SK-N-SH (cell line): ENCODE data around the gene RGS6. TPM values are rescaled to one million over a fixed set of nuclear protein-coding genes. Genes with fewer than 3 reads are reported as not detected.

Experiments
- CTCF ChIA-PET: fragments of 300-600, 350-600 bp; formaldehyde crosslinking; extraction: SDS; loops from one replicate; lab custom pipeline; 2021; lab: Yijun Ruan, JAX
- POLR2A ChIA-PET: fragments of 350-600 bp; sonication (Branson Sonifier 250); formaldehyde crosslinking; extraction: SDS; loops from one replicate; lab custom pipeline; 2020; ENCODE audit warnings: antibody characterized with exemption, inconsistent platforms; lab: Yijun Ruan, JAX
- DNase-seq: peaks from one replicate; pipeline ENCODE4 v3.0.0; 2012
- H2AFZ ChIP-seq: fragments of 200-600 bp; sonication (generic); 2 replicates; pipeline ENCODE4 v1.8.1; 2016; ENCODE audit warnings: antibody characterized with exemption, mild to moderate bottlenecking, low read depth
- H3F3A ChIP-seq: fragments of 200-600 bp; sonication (generic); replicated peaks from 2 replicates; pipeline ENCODE3; 2016; ENCODE audit warnings: antibody characterized with exemption, mild to moderate bottlenecking; ENCODE audit not compliant: insufficient read depth
- H3K27ac ChIP-seq, 2 experiments: fragments of 200-500 bp in 1 of 2; fragments of 200-600 bp in 1 of 2; sonication (Bioruptor generic) in 1 of 2; sonication (generic), shearing (Covaris generic) in 1 of 2; 2 replicates each; pipeline versions ENCODE4 v1.5.1 to v1.6.1; 2014 to 2016; ENCODE audit warnings: low read depth in 2 of 2, inconsistent platforms in 1 of 2, low read length in 1 of 2, mild to moderate bottlenecking in 1 of 2, mixed read lengths in 1 of 2
- H3K27me3 ChIP-seq: fragments of 200-600 bp; sonication (generic), shearing (Covaris generic); 2 replicates; pipeline ENCODE4 v1.6.1; 2016; ENCODE audit warnings: mixed run types; ENCODE audit not compliant: insufficient read depth
- H3K36me3 ChIP-seq, 2 experiments: fragments of 200-500 bp in 1 of 2; fragments of 200-600 bp in 1 of 2; sonication (Bioruptor generic) in 1 of 2; sonication (generic) in 1 of 2; replicated peaks in 1 of 2; 2 replicates each; pipeline versions ENCODE3 to v1.5.1; 2014 to 2016; ENCODE audit warnings: low read length in 1 of 2, mild to moderate bottlenecking in 1 of 2; ENCODE audit not compliant: insufficient read depth in 2 of 2, control insufficient read depth in 1 of 2
- H3K4me1 ChIP-seq, 2 experiments: fragments of 200-500 bp in 1 of 2; fragments of 200-600 bp in 1 of 2; sonication (Bioruptor generic) in 1 of 2; sonication (generic), shearing (Covaris generic) in 1 of 2; 2 replicates each; pipeline versions ENCODE4 v1.5.1 to v1.6.1; 2014 to 2016; ENCODE audit warnings: low read depth in 1 of 2, low read length in 1 of 2, mixed run types in 1 of 2; ENCODE audit not compliant: insufficient read depth in 2 of 2, control insufficient read depth in 1 of 2
- H3K4me2 ChIP-seq: fragments of 200-600 bp; sonication (generic), shearing (Covaris generic); 2 replicates; pipeline ENCODE4 v1.6.1; 2017; ENCODE audit warnings: mixed run types
- H3K4me3 ChIP-seq, 2 experiments: fragments of 200-500 bp in 1 of 2; fragments of 200-600 bp in 1 of 2; sonication (Bioruptor generic) in 1 of 2; sonication (generic), shearing (Covaris generic) in 1 of 2; 2 replicates each; pipeline versions ENCODE4 v1.5.1 to v1.8.1; 2014 to 2016; ENCODE audit warnings: low read depth in 2 of 2, inconsistent platforms in 1 of 2, low read length in 1 of 2, mild to moderate bottlenecking in 1 of 2, mixed read lengths in 1 of 2, moderate library complexity in 1 of 2
- H3K79me2 ChIP-seq: fragments of 200-600 bp; sonication (generic); 2 replicates; pipeline ENCODE4 v1.8.1; 2017; ENCODE audit warnings: mild to moderate bottlenecking; ENCODE audit not compliant: insufficient read depth
- H3K9ac ChIP-seq: fragments of 200-600 bp; sonication (generic); 2 replicates; pipeline ENCODE4 v1.6.1; 2017; ENCODE audit warnings: mixed run types
- H3K9me2 ChIP-seq: fragments of 200-600 bp; sonication (generic); 2 replicates; pipeline ENCODE4 v1.6.1; 2017; ENCODE audit warnings: mixed run types
- H3K9me3 ChIP-seq: fragments of 200-600 bp; sonication (generic); 2 replicates; pipeline ENCODE4 v1.6.1; 2017; ENCODE audit warnings: mixed run types, mild to moderate bottlenecking, moderate library complexity
- H4K20me1 ChIP-seq: fragments of 200-600 bp; sonication (generic); 2 replicates; pipeline ENCODE4 v1.6.1; 2017; ENCODE audit warnings: mild to moderate bottlenecking, mixed run types; ENCODE audit not compliant: insufficient read depth
- EP300 ChIP-seq, 2 experiments: IDR thresholded peaks; 2 replicates each; pipeline versions ENCODE4 v1.4.0 to v1.6.1; 2012; ENCODE audit warnings: borderline replicate concordance in 1 of 2, low read depth in 1 of 2, low read length in 1 of 2
- MXI1 ChIP-seq: IDR thresholded peaks from 2 replicates; pipeline ENCODE4 v1.6.1; 2012; ENCODE audit warnings: mild to moderate bottlenecking, low read depth, low read length, improper control_type of control experiment
- NRF1 ChIP-seq: IDR thresholded peaks from 2 replicates; pipeline ENCODE4 v1.6.1; 2012; ENCODE audit warnings: low read depth, mild to moderate bottlenecking, low read length
- POLR2AphosphoS5 ChIP-seq: IDR thresholded peaks from 2 replicates; pipeline ENCODE4 v1.6.1; 2012; ENCODE audit warnings: low read depth, low read length
- RCOR1 ChIP-seq: fragments of 150-350 bp; IDR thresholded peaks from 2 replicates; pipeline ENCODE4 v1.6.1; 2017; ENCODE audit warnings: antibody characterized with exemption, low read length
- REST ChIP-seq: IDR thresholded peaks from 2 replicates; pipeline ENCODE4 v1.6.1; 2012; ENCODE audit warnings: mild to moderate bottlenecking, low read depth, low read length, moderate library complexity
- TEAD4 ChIP-seq: IDR thresholded peaks from 2 replicates; pipeline ENCODE4 v1.4.0; 2012; ENCODE audit warnings: mild to moderate bottlenecking, borderline replicate concordance; ENCODE audit not compliant: insufficient read depth
- USF1 ChIP-seq: IDR thresholded peaks from 2 replicates; pipeline ENCODE4 v1.4.0; 2012; ENCODE audit warnings: low read depth, borderline replicate concordance
- WGBS: methylation state at CpG from one replicate; pipeline ENCODE4 v1.1.6; 2017; ENCODE audit warnings: low lambda C conversion rate; 5-methylcytosine and 5-hydroxymethylcytosine counted together
- polyA plus RNA-seq, 3 experiments: library from polyadenylated mRNA; depleted of rRNA; stranded (reverse); fragments of >200 nt; gene quantifications; 2 replicates each; pipeline ENCODE4 v1.2.3, GENCODE V29; 2012
- TF ChIP-seq, protein P1 (sequence below): fragments of 150-350 bp; IDR thresholded peaks from 2 replicates; pipeline ENCODE4 v1.6.1; 2016; ENCODE audit warnings: mild to moderate bottlenecking, low read depth, low read length

The RGS6 gene
- polyA plus RNA-seq, 1 of the 3 experiments (the other 2 are of a cell fraction): not detected

GRCh38 chr14:72284176-72284575 is 351.9 kb downstream of the RGS6 start:
- H3K9me2 ChIP-seq: no peaks in the 10 kb centered on the region
- H3K4me1 ChIP-seq: no peaks in the 10 kb centered on the region
- no peak overlapping the region for H3K4me2 ChIP-seq
- H2AFZ ChIP-seq: no peak overlapping the region
- no peak overlapping the region for H3K4me3 ChIP-seq
- H3K9ac ChIP-seq: no peak overlapping the region
- H3K79me2 ChIP-seq: no peaks in the 10 kb centered on the region
- no peak overlapping the region for H3K27ac ChIP-seq
- POLR2A ChIA-PET: no interaction called here
- no peak for TF ChIP-seq REST
- no peak for TF ChIP-seq RCOR1
- TF ChIP-seq TEAD4: no peak
- TF ChIP-seq POLR2AphosphoS5: no peak
- TF ChIP-seq, all 33 proteins: peak for 0
- DNase-seq: no peak
- Histone ChIP-seq H3K36me3 (no peaks in the 10 kb centered on the region), H3K27me3 (peaks cover 8% of the 10 kb centered on the region; the same call in 1 of the 2 replicates), H3F3A (no peaks in the 10 kb centered on the region), H3K9me3 (no peaks in the 10 kb centered on the region; the same call in none of the 2 replicates), H4K20me1 (no peaks in the 10 kb centered on the region)
- WGBS: 10% methylated on average over 3 of the region's 4 CpGs
- CTCF ChIA-PET: interaction anchor here (1.2 kb wide), 1 partner anchor 137 kb away, joined by 3 read pairs; no protein-coding TSS in a partner anchor

DNA sequence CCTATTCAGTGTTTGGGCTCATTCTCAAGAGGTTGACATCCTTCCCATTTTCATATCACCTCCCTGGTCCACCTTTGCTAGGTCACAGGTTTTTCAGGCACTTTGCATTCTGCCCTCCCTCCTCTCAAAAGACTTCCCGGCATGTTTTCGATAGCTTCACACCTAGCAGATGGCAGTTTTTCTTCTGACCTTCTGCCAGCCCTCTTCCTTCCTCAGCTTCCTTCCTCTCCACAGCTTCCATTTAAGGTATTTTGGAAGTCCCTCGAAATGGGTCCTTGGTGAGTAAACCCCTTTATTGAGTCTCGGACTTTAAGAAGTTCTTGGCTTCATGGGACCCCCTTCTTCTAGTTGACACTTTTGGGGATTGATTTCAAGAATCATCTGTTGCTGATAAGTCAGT is 358.0 kb downstream of the RGS6 start:
- H4K20me1 ChIP-seq: no peaks in the 10 kb centered on the region
- no peak overlapping the region for H2AFZ ChIP-seq
- DNase-seq: no peak
- no peaks in the 10 kb centered on the region; the same call in none of the 2 replicates for H3K9me3 ChIP-seq
- CTCF ChIA-PET: no interaction called here
- no peak overlapping the region for H3K27ac ChIP-seq
- peaks cover 21% of the 10 kb centered on the region; the same call in 1 of the 2 replicates for H3K27me3 ChIP-seq
- H3K36me3 ChIP-seq: no peaks in the 10 kb centered on the region
- no peaks in the 10 kb centered on the region for H3K79me2 ChIP-seq
- no peaks in the 10 kb centered on the region for H3K9me2 ChIP-seq
- no peak overlapping the region for H3K4me3 ChIP-seq
- no peak for TF ChIP-seq MXI1
- no peak for TF ChIP-seq USF1
- no peak for TF ChIP-seq RCOR1
- TF ChIP-seq EP300 (IDR thresholded peaks at IDR 0.05; ENCODE audit: borderline replicate concordance in 1 of 2, low read depth in 1 of 2, low read length in 1 of 2): no peak
- TF ChIP-seq, protein P1, sequence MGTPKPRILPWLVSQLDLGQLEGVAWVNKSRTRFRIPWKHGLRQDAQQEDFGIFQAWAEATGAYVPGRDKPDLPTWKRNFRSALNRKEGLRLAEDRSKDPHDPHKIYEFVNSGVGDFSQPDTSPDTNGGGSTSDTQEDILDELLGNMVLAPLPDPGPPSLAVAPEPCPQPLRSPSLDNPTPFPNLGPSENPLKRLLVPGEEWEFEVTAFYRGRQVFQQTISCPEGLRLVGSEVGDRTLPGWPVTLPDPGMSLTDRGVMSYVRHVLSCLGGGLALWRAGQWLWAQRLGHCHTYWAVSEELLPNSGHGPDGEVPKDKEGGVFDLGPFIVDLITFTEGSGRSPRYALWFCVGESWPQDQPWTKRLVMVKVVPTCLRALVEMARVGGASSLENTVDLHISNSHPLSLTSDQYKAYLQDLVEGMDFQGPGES: no peak
- TF ChIP-seq NRF1: no peak
- H3K4me2 ChIP-seq: no peak overlapping the region
- no peaks in the 10 kb centered on the region; a peak in 1 of 4 replicates for H3K4me1 ChIP-seq
- H3F3A ChIP-seq: no peaks in the 10 kb centered on the region
- POLR2A ChIA-PET: no interaction called here
- H3K9ac ChIP-seq: no peak overlapping the region
- WGBS: 4% methylated on average over 4 of the region's 4 CpGs
